Measurements from ENCODE around the gene TAF8.
A peak's percentile ranks its signal among the peaks of the same experiment; 100 is the strongest.
"Not testable (repeated sequence)": the region's sequence is repeated elsewhere in the genome, so short reads cannot be mapped to it uniquely, and the experiment has no call there.

The TAF8 gene, protein sequence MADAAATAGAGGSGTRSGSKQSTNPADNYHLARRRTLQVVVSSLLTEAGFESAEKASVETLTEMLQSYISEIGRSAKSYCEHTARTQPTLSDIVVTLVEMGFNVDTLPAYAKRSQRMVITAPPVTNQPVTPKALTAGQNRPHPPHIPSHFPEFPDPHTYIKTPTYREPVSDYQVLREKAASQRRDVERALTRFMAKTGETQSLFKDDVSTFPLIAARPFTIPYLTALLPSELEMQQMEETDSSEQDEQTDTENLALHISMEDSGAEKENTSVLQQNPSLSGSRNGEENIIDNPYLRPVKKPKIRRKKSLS

GRCh38 chr6:42050297-42051267, at the start of gene TAF8:
TSS of gene TAF8 (plus strand) at chr6:42050524. CDS start at chr6:42050542, 18 bp downstream.
- H3K4me3 ChIP-seq (ENCODE audit: low read depth, low read length) = peak within 1 kb of the TSS; percentile 93

GRCh38 chr6:42001506-42001905, 48.8 kb upstream of the TAF8 start:
- H3K4me3 ChIP-seq (ENCODE audit: low read depth, low read length) = no peak overlapping the region

DNA sequence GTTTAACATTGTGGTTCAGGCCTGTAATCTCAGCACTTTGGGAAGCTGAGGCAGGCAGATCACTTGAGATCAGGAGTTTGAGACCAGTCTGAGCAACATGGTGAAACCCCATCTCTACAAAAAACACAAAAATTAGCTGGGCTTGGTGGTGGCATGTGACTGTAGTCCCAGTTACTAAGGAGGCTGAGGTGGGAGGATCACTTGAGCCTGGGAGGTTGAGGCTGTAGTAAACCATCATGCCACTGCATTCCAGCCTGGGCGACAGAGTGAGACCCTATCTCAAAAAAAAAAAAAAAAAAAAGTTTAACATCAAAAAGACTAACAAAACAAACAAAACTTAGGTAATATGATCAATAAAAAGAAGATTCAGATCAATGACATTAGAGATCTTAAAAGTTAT, 46.7 kb upstream of the TAF8 start:
- H3K4me3 ChIP-seq (ENCODE audit: low read depth, low read length) = not testable (repeated sequence)

- H3K4me3 ChIP-seq (ENCODE audit: low read depth, low read length) = no peak overlapping the region
Observed at GRCh38 chr6:42007286-42008137, 42.8 kb upstream of the TAF8 start.

DNA sequence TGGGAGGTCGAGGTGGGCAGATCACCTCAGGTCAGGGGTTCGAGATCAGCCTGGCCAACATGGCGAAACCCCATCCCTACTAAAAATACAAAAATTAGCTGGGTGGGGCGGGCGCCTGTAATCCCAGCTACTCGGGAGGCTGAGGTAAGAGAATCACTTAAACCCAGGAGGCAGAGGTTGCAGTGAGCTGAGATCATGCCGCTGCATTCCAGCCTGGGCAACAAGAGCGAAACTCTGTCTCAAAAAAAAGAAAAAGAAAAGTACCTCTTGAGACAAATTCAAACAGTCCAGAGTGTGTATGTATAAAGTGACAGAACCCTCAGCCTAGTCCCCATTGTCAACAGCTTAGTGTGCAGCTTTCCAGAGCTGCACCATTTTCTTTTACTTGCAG, 42.2 kb upstream of the TAF8 start:
- not testable (repeated sequence) for H3K4me3 ChIP-seq (ENCODE audit: low read depth, low read length)

DNA sequence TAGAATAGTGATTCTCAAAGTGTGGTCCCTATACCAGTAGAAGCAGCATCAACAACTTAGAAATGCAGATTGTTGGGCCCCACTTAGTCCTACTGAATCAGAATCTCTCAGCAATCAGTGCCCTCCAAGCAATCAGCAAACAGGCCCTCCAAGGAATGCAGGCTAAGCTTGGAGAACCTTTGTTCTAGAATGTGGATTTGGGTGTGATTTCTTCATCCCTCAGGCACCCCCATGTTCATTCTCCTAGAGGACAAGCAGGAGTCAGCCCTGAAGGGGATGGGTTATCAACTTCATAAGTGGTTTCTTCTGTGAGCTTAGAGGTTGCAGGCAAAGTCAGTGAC, 40.5 kb upstream of the TAF8 start:
- no peak overlapping the region for H3K4me3 ChIP-seq (ENCODE audit: low read depth, low read length)

- H3K4me3 ChIP-seq (ENCODE audit: low read depth, low read length) = no peak overlapping the region
Observed at GRCh38 chr6:42010185-42010891, 40.0 kb upstream of the TAF8 start.

DNA sequence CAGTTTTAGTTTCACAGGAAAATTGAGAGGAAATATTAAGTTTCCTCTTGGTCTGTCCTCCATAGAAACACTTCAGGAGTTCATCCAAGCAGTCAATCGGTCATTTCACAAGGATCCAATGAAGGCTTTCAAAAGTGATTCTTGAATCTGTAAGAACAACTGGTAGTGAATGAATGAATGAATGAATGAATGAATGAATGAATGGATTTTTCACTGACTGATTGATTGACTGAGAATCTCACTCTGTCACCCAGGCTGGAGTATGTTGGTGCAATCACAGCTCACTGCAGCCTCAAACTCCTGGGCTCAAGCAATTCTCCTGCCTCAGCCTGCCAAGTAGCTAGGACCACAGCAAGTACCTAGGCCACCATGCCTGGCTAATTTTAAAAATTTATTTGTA, 39.4 kb upstream of the TAF8 start:
- no peak overlapping the region for H3K4me3 ChIP-seq (ENCODE audit: low read depth, low read length)

DNA sequence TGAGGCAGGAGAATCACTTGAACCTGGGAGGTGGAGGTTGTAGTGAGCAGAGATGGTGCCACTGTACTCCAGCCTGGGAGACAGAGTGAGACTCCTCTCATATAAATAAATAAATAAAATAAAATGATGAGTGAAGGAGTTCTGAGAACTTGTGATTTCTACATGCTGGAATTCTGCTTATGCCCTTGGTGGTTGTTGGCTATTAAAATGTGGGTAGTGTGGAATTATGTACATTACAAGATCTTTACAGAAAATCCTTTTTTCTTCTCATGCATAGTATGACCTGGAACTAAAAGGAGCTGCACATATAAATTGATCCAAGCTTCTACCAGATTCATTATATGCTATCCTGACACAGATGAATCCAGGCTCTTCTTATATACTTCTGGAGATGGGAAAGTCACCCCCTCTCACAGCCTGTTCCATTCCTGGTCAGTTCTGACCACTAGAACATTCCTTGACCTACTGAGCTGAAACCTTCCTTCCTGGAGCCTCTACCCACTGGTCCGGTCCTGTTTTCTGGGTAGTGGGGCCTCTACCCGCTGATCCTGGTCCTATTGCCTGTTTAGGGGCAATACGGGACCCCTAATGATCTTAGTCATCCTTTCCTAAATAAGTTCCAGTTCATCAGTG, 37.7 kb upstream of the TAF8 start:
- H3K4me3 ChIP-seq (ENCODE audit: low read depth, low read length) = no peak overlapping the region

DNA sequence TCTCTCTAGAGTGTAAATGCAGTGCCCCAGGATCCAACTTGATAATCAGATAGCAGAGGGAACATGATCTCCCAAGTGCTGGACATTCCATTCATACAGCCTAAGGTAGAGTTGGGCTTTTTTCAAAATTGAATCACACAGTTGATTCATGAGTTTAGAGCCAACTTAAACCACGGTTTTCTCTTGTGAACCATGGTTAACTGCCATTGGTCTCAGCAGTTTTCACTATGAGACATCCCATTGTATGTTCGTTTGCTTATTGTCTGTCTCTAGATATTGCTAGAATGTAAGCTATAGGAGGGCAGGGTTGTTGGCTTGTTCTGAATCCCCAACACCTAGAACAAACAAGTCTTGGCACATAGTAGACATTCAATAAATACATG, 37.2 kb upstream of the TAF8 start:
- H3K4me3 ChIP-seq (ENCODE audit: low read depth, low read length) = no peak overlapping the region

GRCh38 chr6:42017021-42017643, 33.2 kb upstream of the TAF8 start:
- no peak overlapping the region for H3K4me3 ChIP-seq (ENCODE audit: low read depth, low read length)

- H3K4me3 ChIP-seq (ENCODE audit: low read depth, low read length) = no peak overlapping the region
Observed at GRCh38 chr6:42020967-42021366, 29.4 kb upstream of the TAF8 start.

DNA sequence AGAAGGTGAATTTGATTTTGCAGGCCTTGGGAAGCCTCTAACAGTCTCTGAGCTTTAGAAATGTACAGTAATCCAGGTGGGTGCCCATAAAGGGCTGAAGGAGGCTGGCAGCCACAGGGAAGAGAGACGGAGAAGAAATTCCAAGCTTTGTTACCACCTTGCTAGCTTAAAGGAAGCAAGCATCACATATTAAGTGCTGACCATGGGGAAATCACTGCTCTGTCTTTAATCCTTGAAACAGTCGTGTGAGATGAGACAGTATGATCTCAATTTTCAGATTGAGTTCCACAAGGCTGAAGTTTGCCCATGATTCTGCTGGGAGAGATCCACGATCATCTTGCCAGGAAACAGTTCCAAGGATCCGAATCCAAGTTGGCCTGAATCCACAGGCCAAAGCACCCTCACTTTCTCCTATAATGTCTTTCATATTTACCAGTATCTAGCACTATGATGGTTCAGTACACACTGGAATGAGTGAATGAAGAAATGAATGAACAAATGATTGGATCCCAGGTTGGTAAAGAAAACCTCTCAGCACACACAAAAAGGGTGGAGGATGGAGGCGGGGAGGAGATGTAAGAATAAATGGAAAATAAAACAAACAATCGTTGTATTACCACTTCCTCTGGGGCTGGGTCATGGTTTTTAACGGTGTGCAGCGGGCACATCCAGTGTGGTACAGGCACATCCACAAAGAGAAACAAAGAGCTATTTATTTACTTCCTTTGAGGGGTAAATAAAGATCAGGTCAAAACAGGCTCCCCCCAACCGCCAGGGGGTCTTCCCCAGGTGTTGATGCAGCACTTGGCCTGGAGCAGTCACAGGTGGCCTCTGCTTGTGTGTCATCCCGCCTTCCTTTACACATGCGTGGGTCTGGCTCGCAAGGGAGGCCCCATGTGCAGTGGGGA, 28.2 kb upstream of the TAF8 start:
- H3K4me3 ChIP-seq (ENCODE audit: low read depth, low read length) = no peak overlapping the region

GRCh38 chr6:42022755-42023384, 27.5 kb upstream of the TAF8 start:
- no peak overlapping the region for H3K4me3 ChIP-seq (ENCODE audit: low read depth, low read length)

- H3K4me3 ChIP-seq (ENCODE audit: low read depth, low read length) = no peak overlapping the region
Observed at GRCh38 chr6:42025066-42025844, 25.1 kb upstream of the TAF8 start.

DNA sequence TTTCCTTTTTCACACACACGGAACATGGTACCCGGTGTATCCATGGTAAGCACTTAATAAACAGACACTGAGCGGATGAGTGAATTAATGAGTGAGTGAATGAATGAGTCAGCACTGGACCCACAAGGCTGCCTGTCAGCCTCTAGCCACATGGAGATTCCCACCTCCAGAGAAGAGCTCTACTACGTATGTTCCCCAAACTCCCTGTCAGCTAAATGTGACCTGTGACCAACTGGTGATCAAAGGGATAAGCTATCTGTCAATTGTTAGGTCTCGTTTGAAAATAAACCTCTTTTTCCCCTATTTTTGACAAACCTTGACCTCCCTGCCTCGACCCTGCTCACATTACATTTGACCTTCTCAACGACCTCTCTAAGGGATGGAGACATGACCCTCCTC, 24.5 kb upstream of the TAF8 start:
- H3K4me3 ChIP-seq (ENCODE audit: low read depth, low read length) = no peak overlapping the region

DNA sequence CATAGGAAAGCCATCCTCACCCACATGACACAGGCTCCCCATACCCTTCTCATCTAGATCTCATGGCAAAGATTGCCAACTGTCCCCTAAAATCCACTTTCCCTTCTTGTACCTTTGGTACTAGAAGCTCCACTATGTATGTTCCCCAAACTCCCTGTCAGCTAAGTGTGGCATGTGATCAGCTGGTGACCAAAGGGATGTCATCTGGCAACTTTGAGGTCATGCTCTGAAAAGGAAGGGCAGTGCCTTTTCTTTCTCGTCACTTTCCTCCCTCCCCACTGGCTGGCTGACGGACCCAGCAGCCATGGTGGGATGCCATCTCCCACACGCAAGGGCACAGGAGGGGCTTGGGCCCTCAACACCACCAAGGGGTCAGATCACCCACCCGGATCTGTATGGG, 23.8 kb upstream of the TAF8 start:
- H3K4me3 ChIP-seq (ENCODE audit: low read depth, low read length) = no peak overlapping the region

All from iPS-11a (cell line).